ENCODE data around the gene ATF7IP2. TPM values are rescaled to one million over a fixed set of nuclear protein-coding genes. Genes with fewer than 3 reads are reported as not detected.
"Not testable (repeated sequence)": the region's sequence is repeated elsewhere in the genome, so short reads cannot be mapped to it uniquely, and the experiment has no call there.

The ATF7IP2 gene
- total and polyA plus RNA-seq, 2 experiments from 2014 or later, result 1.1 to 1.3 TPM

DNA sequence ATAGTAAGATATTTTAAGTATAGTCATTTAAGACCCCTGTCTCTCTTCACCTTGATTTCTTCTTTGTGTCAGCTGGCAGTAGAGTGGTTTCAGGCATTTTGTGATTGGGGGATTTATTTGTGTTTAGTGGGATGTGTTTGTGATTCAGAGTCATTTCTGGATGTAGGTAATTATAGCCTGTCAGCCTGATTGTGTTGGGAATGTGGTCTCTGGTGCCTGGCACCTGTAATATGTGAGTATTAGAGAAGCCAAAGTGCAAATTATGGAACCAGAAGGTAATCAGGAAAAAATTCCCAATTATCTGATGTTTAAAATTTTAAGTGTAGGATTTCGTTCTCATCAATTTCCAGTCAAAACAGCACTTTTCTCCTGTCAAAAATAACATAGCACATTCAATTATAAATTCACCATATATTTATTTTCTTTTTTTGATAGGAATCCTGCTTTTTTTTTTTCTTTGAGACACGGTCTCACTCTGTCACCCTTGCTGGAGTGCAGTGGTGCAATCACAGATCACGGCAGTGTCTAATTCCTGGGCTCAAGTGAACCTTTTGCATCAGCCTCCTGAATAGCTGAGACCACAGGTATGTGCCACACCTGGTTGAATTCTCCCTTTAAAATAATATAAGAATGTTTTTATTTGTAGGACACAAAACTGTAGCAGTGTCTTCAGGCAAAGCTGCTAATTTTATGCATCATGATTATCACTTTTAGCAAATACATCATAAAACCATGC lies 42.7 kb downstream of the ATF7IP2 start:
- H3K27me3 ChIP-seq (replicated peaks; ENCODE audit: insufficient read depth), result no peaks in the 10 kb centered on the region
- no peaks in the 10 kb centered on the region for H3K4me1 ChIP-seq (ENCODE audit: insufficient read depth)
- DNase-seq, result no peak
- no peaks in the 10 kb centered on the region for H3K36me3 ChIP-seq (ENCODE audit: low read depth)
- H2AFZ ChIP-seq, result no peak overlapping the region
- H3F3A ChIP-seq (ENCODE audit: insufficient read depth), result no peaks in the 10 kb centered on the region
- no peaks in the 10 kb centered on the region for H3K9me2 ChIP-seq (ENCODE audit: insufficient read depth)
- no peak overlapping the region for H3K27ac ChIP-seq
- H3K79me2 ChIP-seq (ENCODE audit: insufficient read depth), result no peaks in the 10 kb centered on the region
- H3K4me2 ChIP-seq (ENCODE audit: unreplicated experiment), result no peak overlapping the region
- whole genome bisulfite sequencing, 2 experiments (ENCODE audit: low coverage in 1 of 2, low lambda C conversion rate in 2 of 2, missing lambda C conversion rate in 2 of 2), result 42 to 44% methylated on average over 3 of the region's 3 CpGs
- H3K9ac ChIP-seq, result no peak overlapping the region
- no peaks in the 10 kb centered on the region for H3K9me3 ChIP-seq (ENCODE audit: low read depth)
- no peaks in the 10 kb centered on the region for H4K20me1 ChIP-seq (ENCODE audit: insufficient read depth)
- in situ Hi-C loops (cut with MboI), result no loop called here
- no peak overlapping the region for H3K4me3 ChIP-seq
- TF ChIP-seq EZH2phosphoT487 (IDR thresholded peaks at IDR 0.05; ENCODE audit: insufficient read depth, low read depth) (no peak), EZH2 (IDR thresholded peaks at IDR 0.05; ENCODE audit: insufficient read depth, poor library complexity, severe bottlenecking) (no peak)

DNA sequence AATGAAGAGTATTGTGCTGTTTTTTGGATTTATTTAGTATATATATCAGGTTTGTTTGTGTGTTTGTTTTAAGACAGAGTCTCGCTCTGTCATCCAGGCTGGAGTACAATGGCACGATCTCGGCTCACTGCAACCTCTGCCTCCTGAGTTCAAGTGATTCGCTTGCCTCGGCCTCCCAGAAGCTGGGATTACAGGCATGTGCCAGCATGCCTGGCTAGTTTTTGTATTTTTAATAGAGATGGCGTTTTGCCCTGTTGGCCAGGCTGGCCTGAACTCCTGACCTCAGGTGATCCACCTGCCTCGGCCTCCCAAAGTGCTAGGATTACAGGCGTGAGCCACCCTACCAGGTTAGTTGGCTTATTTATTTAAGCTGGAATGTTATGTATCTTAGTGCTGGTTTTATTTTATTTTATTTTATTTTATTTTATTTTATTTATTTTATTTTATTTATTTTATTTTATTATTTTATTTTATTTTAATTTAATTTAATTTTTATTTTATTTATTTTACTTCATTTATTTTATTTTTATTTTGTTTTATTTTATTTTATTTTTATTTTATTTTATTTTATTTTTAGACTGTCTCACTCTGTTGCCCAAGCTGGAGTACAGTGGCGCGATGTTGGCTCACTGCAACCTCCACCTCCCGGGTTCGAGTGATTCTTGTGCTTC lies 43.6 kb downstream of the ATF7IP2 start:
- 67 to 68% methylated on average over 12 of the region's 12 CpGs for WGBS, 2 experiments (ENCODE audit: low coverage in 1 of 2, low lambda C conversion rate in 2 of 2, missing lambda C conversion rate in 2 of 2)
- H3K9me2 ChIP-seq (ENCODE audit: insufficient read depth); H3K79me2 ChIP-seq (ENCODE audit: insufficient read depth); H4K20me1 ChIP-seq (ENCODE audit: insufficient read depth); H3K36me3 ChIP-seq (ENCODE audit: low read depth); H3K4me3 ChIP-seq; H3K4me2 ChIP-seq (ENCODE audit: unreplicated experiment); H3F3A ChIP-seq (ENCODE audit: insufficient read depth); H3K27ac ChIP-seq; DNase-seq; H3K9ac ChIP-seq; H3K4me1 ChIP-seq (ENCODE audit: insufficient read depth); H3K9me3 ChIP-seq (ENCODE audit: low read depth); in situ Hi-C loops (cut with MboI); H3K27me3 ChIP-seq (replicated peaks; ENCODE audit: insufficient read depth); H2AFZ ChIP-seq: not testable (repeated sequence)

- no peaks in the 10 kb centered on the region for H3K79me2 ChIP-seq (ENCODE audit: insufficient read depth)
- no peak overlapping the region for H3K9ac ChIP-seq
- in situ Hi-C loops (cut with MboI), result no loop called here
- no peak for TF ChIP-seq EZH2phosphoT487 (IDR thresholded peaks at IDR 0.05; ENCODE audit: insufficient read depth, low read depth)
- no peak for TF ChIP-seq EZH2 (IDR thresholded peaks at IDR 0.05; ENCODE audit: insufficient read depth, poor library complexity, severe bottlenecking)
- no peak overlapping the region for H3K4me2 ChIP-seq (ENCODE audit: unreplicated experiment)
- DNase-seq, result no peak
- no peaks in the 10 kb centered on the region for H3F3A ChIP-seq (ENCODE audit: insufficient read depth)
- no peak overlapping the region for H3K4me3 ChIP-seq
- WGBS, 2 experiments (ENCODE audit: low coverage in 1 of 2, low lambda C conversion rate in 2 of 2, missing lambda C conversion rate in 2 of 2), result 62 to 63% methylated on average over 3 of the region's 3 CpGs
- no peak overlapping the region for H3K27ac ChIP-seq
- H3K9me2 ChIP-seq (ENCODE audit: insufficient read depth), result no peaks in the 10 kb centered on the region
- no peaks in the 10 kb centered on the region for H4K20me1 ChIP-seq (ENCODE audit: insufficient read depth)
- no peak overlapping the region for H2AFZ ChIP-seq
- no peaks in the 10 kb centered on the region for H3K4me1 ChIP-seq (ENCODE audit: insufficient read depth)
- H3K36me3 ChIP-seq (ENCODE audit: low read depth), result no peaks in the 10 kb centered on the region
- no peaks in the 10 kb centered on the region for H3K9me3 ChIP-seq (ENCODE audit: low read depth)
- H3K27me3 ChIP-seq (replicated peaks; ENCODE audit: insufficient read depth), result no peaks in the 10 kb centered on the region
Observed at GRCh38 chr16:10441726-10442125, 55.9 kb downstream of the ATF7IP2 start.

DNA sequence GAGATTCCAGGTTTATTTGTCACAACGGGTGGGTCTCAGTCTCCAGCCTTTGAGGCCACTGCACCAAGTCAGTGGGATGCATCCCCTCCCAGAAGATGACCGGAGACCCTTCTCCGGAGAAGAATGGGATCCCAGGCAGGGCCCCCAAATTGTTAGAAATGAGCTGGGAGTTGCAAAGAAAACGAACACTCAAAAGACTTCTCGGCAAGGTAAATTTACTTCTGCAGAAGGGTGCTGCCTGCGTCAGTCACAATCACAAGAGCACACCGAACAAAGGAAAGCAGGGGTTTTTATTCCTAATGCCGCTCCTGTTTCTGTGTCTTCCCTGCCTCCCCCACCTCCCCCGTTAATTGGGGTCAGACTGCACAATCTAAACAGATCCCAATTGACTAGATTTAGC lies 61.4 kb downstream of the ATF7IP2 start:
- Histone ChIP-seq H3K9ac (no peak overlapping the region), H3K36me3 (ENCODE audit: low read depth) (no peaks in the 10 kb centered on the region), H3K4me2 (ENCODE audit: unreplicated experiment) (no peak overlapping the region), H3K9me2 (ENCODE audit: insufficient read depth) (no peaks in the 10 kb centered on the region), H2AFZ (no peak overlapping the region), H3F3A (ENCODE audit: insufficient read depth) (no peaks in the 10 kb centered on the region), H3K79me2 (ENCODE audit: insufficient read depth) (no peaks in the 10 kb centered on the region), H3K4me1 (ENCODE audit: insufficient read depth) (no peaks in the 10 kb centered on the region), H3K27me3 (replicated peaks; ENCODE audit: insufficient read depth) (no peaks in the 10 kb centered on the region), H4K20me1 (ENCODE audit: insufficient read depth) (no peaks in the 10 kb centered on the region), H3K9me3 (ENCODE audit: low read depth) (no peaks in the 10 kb centered on the region), H3K27ac (no peak overlapping the region), H3K4me3 (no peak overlapping the region)
- in situ Hi-C loops (cut with MboI), result no loop called here
- no peak for DNase-seq
- no peak for TF ChIP-seq EZH2 (IDR thresholded peaks at IDR 0.05; ENCODE audit: insufficient read depth, poor library complexity, severe bottlenecking)
- WGBS, 2 experiments (ENCODE audit: low coverage in 1 of 2, low lambda C conversion rate in 2 of 2, missing lambda C conversion rate in 2 of 2), result 79 to 81% methylated on average over 9 of the region's 9 CpGs

- H3F3A ChIP-seq (ENCODE audit: insufficient read depth); H4K20me1 ChIP-seq (ENCODE audit: insufficient read depth); H3K79me2 ChIP-seq (ENCODE audit: insufficient read depth); H2AFZ ChIP-seq; H3K9me2 ChIP-seq (ENCODE audit: insufficient read depth); H3K4me2 ChIP-seq (ENCODE audit: unreplicated experiment); in situ Hi-C loops (cut with MboI); H3K9me3 ChIP-seq (ENCODE audit: low read depth); DNase-seq; H3K9ac ChIP-seq; H3K27ac ChIP-seq; H3K27me3 ChIP-seq (replicated peaks; ENCODE audit: insufficient read depth); H3K36me3 ChIP-seq (ENCODE audit: low read depth); H3K4me3 ChIP-seq; H3K4me1 ChIP-seq (ENCODE audit: insufficient read depth): not testable (repeated sequence)
- WGBS, 2 experiments (ENCODE audit: low coverage in 1 of 2, low lambda C conversion rate in 2 of 2, missing lambda C conversion rate in 2 of 2), result 80 to 84% methylated on average over 13 of the region's 13 CpGs
Observed at GRCh38 chr16:10452208-10453158, 66.6 kb downstream of the ATF7IP2 start.

Data from GM23248 (cell line).